IMR-90 (cell line): ENCODE results near the gene WDR13. TPM values are rescaled to one million over a fixed set of nuclear protein-coding genes. Genes with fewer than 3 reads are reported as not detected.

Source experiments
- ATAC-seq: fragments of 200-7000 bp; cut with Tn5 transposase; 2 replicates; pipeline ENCODE4 v1.9.1; 2020; ENCODE audit warnings: low read depth, mild to moderate bottlenecking, moderate library complexity
- BruUV-seq: library from RNA; stranded (reverse); fragments of 400-500 nt; replicated peaks from 2 replicates; lab custom pipeline; 2021; lab: Mats Ljungman, UMichigan
- CTCF ChIA-PET: fragments of 300-600 bp; formaldehyde crosslinking; extraction: SDS; loops from one replicate; lab custom pipeline; 2021; ENCODE audit warnings: antibody characterized with exemption; lab: Yijun Ruan, JAX
- POLR2A ChIA-PET: fragments of 300-600 bp; sonication (Branson Sonifier 250); formaldehyde crosslinking; loops from one replicate; lab custom pipeline; 2022; ENCODE audit warnings: antibody characterized with exemption; ENCODE audit not compliant: unreplicated experiment; lab: Charles Lee
- DNase-seq: peaks from one replicate; pipeline ENCODE4 v3.0.0; 2013
- H2AFZ ChIP-seq: replicated peaks from 2 replicates; pipeline ENCODE3; 2013; ENCODE audit warnings: low read length, mild to moderate bottlenecking; ENCODE audit not compliant: poor library complexity
- H2AK5ac ChIP-seq: 2 replicates; pipeline ENCODE4 v1.6.1; 2013; ENCODE audit warnings: low read depth, low read length, inconsistent platforms
- H2AK9ac ChIP-seq: replicated peaks from 2 replicates; pipeline ENCODE3; 2013; ENCODE audit warnings: mild to moderate bottlenecking, low read depth, low read length, moderate library complexity; ENCODE audit not compliant: poor library complexity
- H2BK120ac ChIP-seq: 2 replicates; pipeline ENCODE4 v1.6.1; 2013; ENCODE audit warnings: low read depth, low read length, inconsistent platforms
- H2BK15ac ChIP-seq: 3 replicates; pipeline ENCODE4 v1.6.1; 2013; ENCODE audit warnings: low read depth, low read length, inconsistent platforms
- H2BK20ac ChIP-seq: 2 replicates; pipeline ENCODE4 v1.6.1; 2013; ENCODE audit warnings: low read depth, mild to moderate bottlenecking, inconsistent platforms, low read length, moderate library complexity
- H2BK5ac ChIP-seq: 2 replicates; pipeline ENCODE4 v1.6.1; 2013; ENCODE audit warnings: mild to moderate bottlenecking, low read depth, low read length, inconsistent platforms; ENCODE audit not compliant: poor library complexity, severe bottlenecking
- H3K14ac ChIP-seq: replicated peaks from 2 replicates; pipeline ENCODE4 v1.6.1; 2013; ENCODE audit warnings: low read depth, low read length, inconsistent platforms
- H3K18ac ChIP-seq: 2 replicates; pipeline ENCODE4 v1.6.1; 2013; ENCODE audit warnings: low read depth, low read length, control low read depth
- H3K23ac ChIP-seq: 2 replicates; pipeline ENCODE4 v1.6.1; 2013; ENCODE audit warnings: low read depth, low read length, inconsistent platforms
- H3K27ac ChIP-seq: 2 replicates; pipeline ENCODE4 v1.5.1; 2013; ENCODE audit warnings: mild to moderate bottlenecking, control low read depth, low read length; ENCODE audit not compliant: insufficient read depth
- H3K27me3 ChIP-seq: 2 replicates; pipeline ENCODE4 v1.6.1; 2013; ENCODE audit warnings: low read length; ENCODE audit not compliant: control insufficient read depth, insufficient read depth
- H3K36me3 ChIP-seq: 2 replicates; pipeline ENCODE4 v1.6.1; 2013; ENCODE audit warnings: low read length, mixed read lengths; ENCODE audit not compliant: control insufficient read depth, insufficient read depth
- H3K4ac ChIP-seq: 2 replicates; pipeline ENCODE4 v1.6.1; 2013; ENCODE audit warnings: low read depth, low read length, inconsistent platforms
- H3K4me1 ChIP-seq: 2 replicates; pipeline ENCODE4 v1.6.1; 2013; ENCODE audit warnings: low read length, mixed read lengths; ENCODE audit not compliant: control insufficient read depth, insufficient read depth
- H3K4me2 ChIP-seq: 2 replicates; pipeline ENCODE4 v1.6.1; 2013; ENCODE audit warnings: low read depth, mild to moderate bottlenecking, control low read depth, low read length, moderate library complexity
- H3K4me3 ChIP-seq: 2 replicates; pipeline ENCODE4 v1.5.1; 2013; ENCODE audit warnings: low read depth, mild to moderate bottlenecking, control low read depth, low read length, moderate library complexity; ENCODE audit not compliant: insufficient read depth
- H3K56ac ChIP-seq: 2 replicates; pipeline ENCODE4 v1.6.1; 2013; ENCODE audit warnings: low read length, inconsistent platforms; ENCODE audit not compliant: insufficient read depth; ENCODE audit errors: extremely low read depth
- H3K79me1 ChIP-seq, 2 experiments: 2 replicates each; pipeline ENCODE4 v1.6.1; 2013; ENCODE audit warnings: low read length in 2 of 2, inconsistent platforms in 1 of 2, low read depth in 1 of 2
- H3K9ac ChIP-seq: 2 replicates; pipeline ENCODE4 v1.6.1; 2013; ENCODE audit warnings: low read depth, low read length, control low read depth
- H3K9me1 ChIP-seq: 2 replicates; pipeline ENCODE4 v1.6.1; 2013; ENCODE audit warnings: low read length, inconsistent platforms; ENCODE audit not compliant: insufficient read depth
- H3K9me3 ChIP-seq: 2 replicates; pipeline ENCODE4 v1.6.1; 2013; ENCODE audit warnings: low read length; ENCODE audit not compliant: control insufficient read depth, insufficient read depth
- H4K20me1 ChIP-seq: 2 replicates; pipeline ENCODE4 v1.6.1; 2013; ENCODE audit warnings: low read length, inconsistent platforms; ENCODE audit not compliant: insufficient read depth
- H4K5ac ChIP-seq: 2 replicates; pipeline ENCODE4 v1.6.1; 2013; ENCODE audit warnings: mild to moderate bottlenecking, low read depth, low read length, control low read depth
- H4K8ac ChIP-seq, 2 experiments: 2 replicates each; pipeline ENCODE4 v1.6.1; 2013; ENCODE audit warnings: low read depth in 2 of 2, low read length in 2 of 2, control low read depth in 1 of 2, inconsistent platforms in 1 of 2
- H4K91ac ChIP-seq: 2 replicates; pipeline ENCODE4 v1.6.1; 2013; ENCODE audit warnings: low read depth, low read length, inconsistent platforms; ENCODE audit not compliant: insufficient read depth
- BHLHE40 ChIP-seq: fragments of 150-350 bp; IDR thresholded peaks from 2 replicates; pipeline ENCODE4 v1.6.1; 2016; ENCODE audit warnings: mild to moderate bottlenecking, low read depth, low read length
- CEBPB ChIP-seq: IDR thresholded peaks from 2 replicates; pipeline ENCODE4 v1.6.1; 2012; ENCODE audit warnings: low read depth, low read length, improper control_type of control experiment
- FOS ChIP-seq: fragments of 150-350 bp; IDR thresholded peaks from 2 replicates; pipeline ENCODE4 v1.6.1; 2016; ENCODE audit warnings: low read depth, low read length
- MXI1 ChIP-seq: IDR thresholded peaks from 2 replicates; pipeline ENCODE4 v1.6.1; 2012; ENCODE audit warnings: low read depth, mild to moderate bottlenecking, low read length, moderate library complexity, borderline replicate concordance
- NFE2L2 ChIP-seq: fragments of 150-350 bp; IDR thresholded peaks from 2 replicates; pipeline ENCODE4 v1.6.1; 2016; ENCODE audit warnings: low read depth, mild to moderate bottlenecking, low read length
- RAD21 ChIP-seq: IDR thresholded peaks from 2 replicates; pipeline ENCODE4 v1.6.1; 2012; ENCODE audit warnings: low read length, improper control_type of control experiment
- RCOR1 ChIP-seq: IDR thresholded peaks from 2 replicates; pipeline ENCODE4 v1.6.1; 2012; ENCODE audit warnings: mild to moderate bottlenecking, low read length, improper control_type of control experiment; ENCODE audit not compliant: insufficient replicate concordance
- SMC3 ChIP-seq: fragments of 150-350 bp; IDR thresholded peaks from 2 replicates; pipeline ENCODE4 v1.6.1; 2016; ENCODE audit warnings: low read depth, mild to moderate bottlenecking, antibody characterized with exemption, low read length, moderate library complexity
- USF2 ChIP-seq: fragments of 150-350 bp; IDR thresholded peaks from 2 replicates; pipeline ENCODE4 v1.6.1; 2017; ENCODE audit warnings: mild to moderate bottlenecking, antibody characterized with exemption, low read length, low read depth
- WGBS, 2 experiments: methylation state at CpG; one replicate each; pipeline versions ENCODE4 v1.1.5 to v1.1.7; 2013; ENCODE audit warnings: missing lambda C conversion rate in 2 of 2; ENCODE audit not compliant: insufficient read length in 1 of 2; ENCODE audit errors: extremely low coverage in 2 of 2; 5-methylcytosine and 5-hydroxymethylcytosine counted together
- dilution Hi-C: fragments of 300-500 bp; cut with HindIII; formaldehyde crosslinking; loops from one replicate; pipeline ENCODE4 v1.14.3; 2018; ENCODE audit warnings: low sequenced_read_pairs; ENCODE audit not compliant: unreplicated experiment
- in situ Hi-C: fragments of 300-500 bp; cut with MboI; formaldehyde crosslinking; loops from 3 replicates; pipeline ENCODE4 v1.14.3; 2019; ENCODE audit warnings: low sequenced_read_pairs, inconsistent platforms, mixed read lengths
- intact Hi-C: fragments of 100-400 bp; cut with micrococcal nuclease; formaldehyde crosslinking; loops from 2 replicates; pipeline ENCODE4 v1.10.0; 2022
- polyA plus RNA-seq, 3 experiments: library from polyadenylated mRNA; depleted of rRNA; stranded (reverse); fragments of >200 nt; gene quantifications; 2 replicates each; pipeline ENCODE4 v1.2.3, GENCODE V29; 2012; ENCODE audit warnings: low replicate concordance in 1 of 3
- total RNA-seq: library from RNA; depleted of rRNA; stranded (reverse); fragments of >200 nt; gene quantifications from 2 replicates; pipeline ENCODE4 v1.2.3, GENCODE V29; 2012
- TF ChIP-seq, protein P1 (sequence below): fragments of 150-350 bp; IDR thresholded peaks from 2 replicates; pipeline ENCODE4 v1.6.1; 2016; ENCODE audit warnings: low read depth, mild to moderate bottlenecking, low read length, moderate library complexity, borderline replicate concordance
- TF ChIP-seq, protein P2 (sequence below): conservative IDR thresholded peaks from 2 replicates; pipeline ENCODE4 v1.5.1; 2012; ENCODE audit warnings: mild to moderate bottlenecking, low read depth, low read length, improper control_type of control experiment

The WDR13 gene
- total and polyA plus RNA-seq, 2 of the 4 experiments (the other 2 are of a cell fraction), result 62.7 to 153 TPM

GRCh38 chrX:48580662-48581061 lies 16.6 kb upstream of the WDR13 start:
- no peak for DNase-seq
- no peak for ATAC-seq
- POLR2A ChIA-PET, result interaction anchor here (0.6 kb wide), 1 partner anchor 42 kb away, joined by 3 read pairs; no protein-coding TSS in a partner anchor

More at GRCh38 chrX:48580662-48581061, 16.6 kb upstream of the WDR13 start:
- Histone ChIP-seq H3K18ac (no peak overlapping the region), H3K27ac (no peak overlapping the region), H4K8ac (no peak overlapping the region), H3K9ac (no peak overlapping the region), H3K4me1 (peaks cover 7% of the 10 kb centered on the region), H3K36me3 (peaks cover 19% of the 10 kb centered on the region), H2AK5ac (no peak overlapping the region), H2AFZ (no peak overlapping the region), H4K91ac (no peak overlapping the region), H3K23ac (no peak overlapping the region), H3K4ac (no peak overlapping the region), H2BK15ac (no peak overlapping the region), H3K4me3 (no peak overlapping the region), H2AK9ac (no peak overlapping the region), H2BK5ac (no peak overlapping the region), H3K14ac (no peak overlapping the region), H4K5ac (no peak overlapping the region), H3K56ac (no peak overlapping the region), H3K9me1 (peaks cover 12% of the 10 kb centered on the region), H2BK120ac (no peak overlapping the region), H3K27me3 (no peaks in the 10 kb centered on the region), H2BK20ac (no peak overlapping the region), H3K4me2 (no peak overlapping the region), H4K20me1 (peaks cover 15% of the 10 kb centered on the region; the same call in 1 of the 2 replicates), H3K9me3 (no peaks in the 10 kb centered on the region), H3K79me1 (peaks cover 12 to 24% of the 10 kb centered on the region in 2 experiments; a peak in 3 of 4 replicates)
- TF ChIP-seq, protein P1, sequence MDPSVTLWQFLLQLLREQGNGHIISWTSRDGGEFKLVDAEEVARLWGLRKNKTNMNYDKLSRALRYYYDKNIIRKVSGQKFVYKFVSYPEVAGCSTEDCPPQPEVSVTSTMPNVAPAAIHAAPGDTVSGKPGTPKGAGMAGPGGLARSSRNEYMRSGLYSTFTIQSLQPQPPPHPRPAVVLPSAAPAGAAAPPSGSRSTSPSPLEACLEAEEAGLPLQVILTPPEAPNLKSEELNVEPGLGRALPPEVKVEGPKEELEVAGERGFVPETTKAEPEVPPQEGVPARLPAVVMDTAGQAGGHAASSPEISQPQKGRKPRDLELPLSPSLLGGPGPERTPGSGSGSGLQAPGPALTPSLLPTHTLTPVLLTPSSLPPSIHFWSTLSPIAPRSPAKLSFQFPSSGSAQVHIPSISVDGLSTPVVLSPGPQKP, result no peak
- TF ChIP-seq, protein P2, sequence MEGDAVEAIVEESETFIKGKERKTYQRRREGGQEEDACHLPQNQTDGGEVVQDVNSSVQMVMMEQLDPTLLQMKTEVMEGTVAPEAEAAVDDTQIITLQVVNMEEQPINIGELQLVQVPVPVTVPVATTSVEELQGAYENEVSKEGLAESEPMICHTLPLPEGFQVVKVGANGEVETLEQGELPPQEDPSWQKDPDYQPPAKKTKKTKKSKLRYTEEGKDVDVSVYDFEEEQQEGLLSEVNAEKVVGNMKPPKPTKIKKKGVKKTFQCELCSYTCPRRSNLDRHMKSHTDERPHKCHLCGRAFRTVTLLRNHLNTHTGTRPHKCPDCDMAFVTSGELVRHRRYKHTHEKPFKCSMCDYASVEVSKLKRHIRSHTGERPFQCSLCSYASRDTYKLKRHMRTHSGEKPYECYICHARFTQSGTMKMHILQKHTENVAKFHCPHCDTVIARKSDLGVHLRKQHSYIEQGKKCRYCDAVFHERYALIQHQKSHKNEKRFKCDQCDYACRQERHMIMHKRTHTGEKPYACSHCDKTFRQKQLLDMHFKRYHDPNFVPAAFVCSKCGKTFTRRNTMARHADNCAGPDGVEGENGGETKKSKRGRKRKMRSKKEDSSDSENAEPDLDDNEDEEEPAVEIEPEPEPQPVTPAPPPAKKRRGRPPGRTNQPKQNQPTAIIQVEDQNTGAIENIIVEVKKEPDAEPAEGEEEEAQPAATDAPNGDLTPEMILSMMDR, result no peak
- TF ChIP-seq CEBPB (no peak), NFE2L2 (no peak), FOS (no peak), MXI1 (no peak), BHLHE40 (no peak), RAD21 (no peak), USF2 (no peak), SMC3 (no peak), RCOR1 (no peak)
- BruUV-seq, result no TSS peak
- dilution Hi-C loops, result no loop called here
- CTCF ChIA-PET, result no interaction called here
- no CpG with 5 or more reads among the region's 1 CpG for WGBS, 2 experiments
- in situ Hi-C loops, result no loop called here
- intact Hi-C loops, result no loop called here
